HTR-8/SVneo (cell line): ENCODE results near the gene GPC6.

ENCODE experiments used
- DNase-seq: peaks from one replicate; pipeline ENCODE4 v3.0.0; 2011; ENCODE audit warnings: low spot score, mixed read lengths; ENCODE audit not compliant: insufficient read length
- FAIRE-seq: peaks from 2 replicates; lab custom pipeline; 2011; peaks lifted over from hg19 to GRCh38; lab: Jason Lieb, UNC

GPC6 gene

GRCh38 chr13:94031609-94032008, 805.0 kb downstream of the GPC6 start:
- no peak for FAIRE-seq
- no peak for DNase-seq

- DNase-seq, result no peak
- FAIRE-seq, result no peak
These were observed 806.5 kb downstream of the GPC6 start for GRCh38 chr13:94033098-94033497.

GRCh38 chr13:94033830-94034642, 807.4 kb downstream of the GPC6 start:
- no peak for FAIRE-seq
- no peak for DNase-seq

- FAIRE-seq (no peak), DNase-seq (no peak)
These were observed 823.4 kb downstream of the GPC6 start for GRCh38 chr13:94050039-94050438.

GRCh38 chr13:94050686-94051085, 824.1 kb downstream of the GPC6 start:
- FAIRE-seq (no peak), DNase-seq (no peak)

- no peak for DNase-seq
- FAIRE-seq, result no peak
These were observed 827.5 kb downstream of the GPC6 start for GRCh38 chr13:94053986-94054593.

- DNase-seq (no peak), FAIRE-seq (no peak)
These were observed 829.9 kb downstream of the GPC6 start for GRCh38 chr13:94056362-94056990.

GRCh38 chr13:94057618-94058186, 831.1 kb downstream of the GPC6 start:
- FAIRE-seq (no peak), DNase-seq (no peak)

- DNase-seq, result no peak
- FAIRE-seq, result no peak
These were observed 832.3 kb downstream of the GPC6 start for GRCh38 chr13:94058821-94059360.

GRCh38 chr13:94061301-94061700, 834.7 kb downstream of the GPC6 start:
- no peak for DNase-seq
- no peak for FAIRE-seq

- FAIRE-seq (no peak), DNase-seq (no peak)
These were observed 836.5 kb downstream of the GPC6 start for GRCh38 chr13:94063096-94063495.

- no peak for FAIRE-seq
- DNase-seq, result no peak
These were observed 837.2 kb downstream of the GPC6 start for GRCh38 chr13:94063848-94064247.

GRCh38 chr13:94065741-94066140, 839.1 kb downstream of the GPC6 start:
- FAIRE-seq, result no peak
- no peak for DNase-seq

- FAIRE-seq, result no peak
- no peak for DNase-seq
These were observed 846.6 kb downstream of the GPC6 start for GRCh38 chr13:94073007-94073744.

- FAIRE-seq (no peak), DNase-seq (no peak)
These were observed 853.3 kb downstream of the GPC6 start for GRCh38 chr13:94079876-94080275.

GRCh38 chr13:94080527-94080926, 853.9 kb downstream of the GPC6 start:
- no peak for DNase-seq
- FAIRE-seq, result no peak

GRCh38 chr13:94087100-94087499, 860.5 kb downstream of the GPC6 start:
- DNase-seq (no peak), FAIRE-seq (no peak)

GRCh38 chr13:94088742-94089141, 862.1 kb downstream of the GPC6 start:
- FAIRE-seq, result no peak
- no peak for DNase-seq

GRCh38 chr13:94090773-94091480, 864.3 kb downstream of the GPC6 start:
- FAIRE-seq (no peak), DNase-seq (no peak)
